IMR-90 (cell line): ENCODE data around the gene IL23A. TPM values are rescaled to one million over a fixed set of nuclear protein-coding genes. Genes with fewer than 3 reads are reported as not detected.

Experiments used
- ATAC-seq: fragments of 200-7000 bp; cut with Tn5 transposase; 2 replicates; pipeline ENCODE4 v1.9.1; 2020; ENCODE audit warnings: low read depth, mild to moderate bottlenecking, moderate library complexity
- BruUV-seq: library from RNA; stranded (reverse); fragments of 400-500 nt; replicated peaks from 2 replicates; lab custom pipeline; 2021; lab: Mats Ljungman, UMichigan
- CTCF ChIA-PET: fragments of 300-600 bp; formaldehyde crosslinking; extraction: SDS; loops from one replicate; lab custom pipeline; 2021; ENCODE audit warnings: antibody characterized with exemption; lab: Yijun Ruan, JAX
- POLR2A ChIA-PET: fragments of 300-600 bp; sonication (Branson Sonifier 250); formaldehyde crosslinking; loops from one replicate; lab custom pipeline; 2022; ENCODE audit warnings: antibody characterized with exemption; ENCODE audit not compliant: unreplicated experiment; lab: Charles Lee
- DNase-seq: peaks from one replicate; pipeline ENCODE4 v3.0.0; 2013
- H2AFZ ChIP-seq: replicated peaks from 2 replicates; pipeline ENCODE3; 2013; ENCODE audit warnings: low read length, mild to moderate bottlenecking; ENCODE audit not compliant: poor library complexity
- H2AK5ac ChIP-seq: 2 replicates; pipeline ENCODE4 v1.6.1; 2013; ENCODE audit warnings: low read depth, low read length, inconsistent platforms
- H2AK9ac ChIP-seq: replicated peaks from 2 replicates; pipeline ENCODE3; 2013; ENCODE audit warnings: mild to moderate bottlenecking, low read depth, low read length, moderate library complexity; ENCODE audit not compliant: poor library complexity
- H2BK120ac ChIP-seq: 2 replicates; pipeline ENCODE4 v1.6.1; 2013; ENCODE audit warnings: low read depth, low read length, inconsistent platforms
- H2BK15ac ChIP-seq: 3 replicates; pipeline ENCODE4 v1.6.1; 2013; ENCODE audit warnings: low read depth, low read length, inconsistent platforms
- H2BK20ac ChIP-seq: 2 replicates; pipeline ENCODE4 v1.6.1; 2013; ENCODE audit warnings: low read depth, mild to moderate bottlenecking, inconsistent platforms, low read length, moderate library complexity
- H2BK5ac ChIP-seq: 2 replicates; pipeline ENCODE4 v1.6.1; 2013; ENCODE audit warnings: mild to moderate bottlenecking, low read depth, low read length, inconsistent platforms; ENCODE audit not compliant: poor library complexity, severe bottlenecking
- H3K14ac ChIP-seq: replicated peaks from 2 replicates; pipeline ENCODE4 v1.6.1; 2013; ENCODE audit warnings: low read depth, low read length, inconsistent platforms
- H3K18ac ChIP-seq: 2 replicates; pipeline ENCODE4 v1.6.1; 2013; ENCODE audit warnings: low read depth, low read length, control low read depth
- H3K23ac ChIP-seq: 2 replicates; pipeline ENCODE4 v1.6.1; 2013; ENCODE audit warnings: low read depth, low read length, inconsistent platforms
- H3K27ac ChIP-seq: 2 replicates; pipeline ENCODE4 v1.5.1; 2013; ENCODE audit warnings: mild to moderate bottlenecking, control low read depth, low read length; ENCODE audit not compliant: insufficient read depth
- H3K27me3 ChIP-seq: 2 replicates; pipeline ENCODE4 v1.6.1; 2013; ENCODE audit warnings: low read length; ENCODE audit not compliant: control insufficient read depth, insufficient read depth
- H3K36me3 ChIP-seq: 2 replicates; pipeline ENCODE4 v1.6.1; 2013; ENCODE audit warnings: low read length, mixed read lengths; ENCODE audit not compliant: control insufficient read depth, insufficient read depth
- H3K4ac ChIP-seq: 2 replicates; pipeline ENCODE4 v1.6.1; 2013; ENCODE audit warnings: low read depth, low read length, inconsistent platforms
- H3K4me1 ChIP-seq: 2 replicates; pipeline ENCODE4 v1.6.1; 2013; ENCODE audit warnings: low read length, mixed read lengths; ENCODE audit not compliant: control insufficient read depth, insufficient read depth
- H3K4me2 ChIP-seq: 2 replicates; pipeline ENCODE4 v1.6.1; 2013; ENCODE audit warnings: low read depth, mild to moderate bottlenecking, control low read depth, low read length, moderate library complexity
- H3K4me3 ChIP-seq: 2 replicates; pipeline ENCODE4 v1.5.1; 2013; ENCODE audit warnings: low read depth, mild to moderate bottlenecking, control low read depth, low read length, moderate library complexity; ENCODE audit not compliant: insufficient read depth
- H3K56ac ChIP-seq: 2 replicates; pipeline ENCODE4 v1.6.1; 2013; ENCODE audit warnings: low read length, inconsistent platforms; ENCODE audit not compliant: insufficient read depth; ENCODE audit errors: extremely low read depth
- H3K79me1 ChIP-seq, 2 experiments: 2 replicates each; pipeline ENCODE4 v1.6.1; 2013; ENCODE audit warnings: low read length in 2 of 2, inconsistent platforms in 1 of 2, low read depth in 1 of 2
- H3K9ac ChIP-seq: 2 replicates; pipeline ENCODE4 v1.6.1; 2013; ENCODE audit warnings: low read depth, low read length, control low read depth
- H3K9me1 ChIP-seq: 2 replicates; pipeline ENCODE4 v1.6.1; 2013; ENCODE audit warnings: low read length, inconsistent platforms; ENCODE audit not compliant: insufficient read depth
- H3K9me3 ChIP-seq: 2 replicates; pipeline ENCODE4 v1.6.1; 2013; ENCODE audit warnings: low read length; ENCODE audit not compliant: control insufficient read depth, insufficient read depth
- H4K20me1 ChIP-seq: 2 replicates; pipeline ENCODE4 v1.6.1; 2013; ENCODE audit warnings: low read length, inconsistent platforms; ENCODE audit not compliant: insufficient read depth
- H4K5ac ChIP-seq: 2 replicates; pipeline ENCODE4 v1.6.1; 2013; ENCODE audit warnings: mild to moderate bottlenecking, low read depth, low read length, control low read depth
- H4K8ac ChIP-seq, 2 experiments: 2 replicates each; pipeline ENCODE4 v1.6.1; 2013; ENCODE audit warnings: low read depth in 2 of 2, low read length in 2 of 2, control low read depth in 1 of 2, inconsistent platforms in 1 of 2
- H4K91ac ChIP-seq: 2 replicates; pipeline ENCODE4 v1.6.1; 2013; ENCODE audit warnings: low read depth, low read length, inconsistent platforms; ENCODE audit not compliant: insufficient read depth
- NFE2L2 ChIP-seq: fragments of 150-350 bp; IDR thresholded peaks from 2 replicates; pipeline ENCODE4 v1.6.1; 2016; ENCODE audit warnings: low read depth, mild to moderate bottlenecking, low read length
- WGBS, 2 experiments: methylation state at CpG; one replicate each; pipeline versions ENCODE4 v1.1.5 to v1.1.7; 2013; ENCODE audit warnings: missing lambda C conversion rate in 2 of 2; ENCODE audit not compliant: insufficient read length in 1 of 2; ENCODE audit errors: extremely low coverage in 2 of 2; 5-methylcytosine and 5-hydroxymethylcytosine counted together
- dilution Hi-C: fragments of 300-500 bp; cut with HindIII; formaldehyde crosslinking; loops from one replicate; pipeline ENCODE4 v1.14.3; 2018; ENCODE audit warnings: low sequenced_read_pairs; ENCODE audit not compliant: unreplicated experiment
- in situ Hi-C: fragments of 300-500 bp; cut with MboI; formaldehyde crosslinking; loops from 3 replicates; pipeline ENCODE4 v1.14.3; 2019; ENCODE audit warnings: low sequenced_read_pairs, inconsistent platforms, mixed read lengths
- intact Hi-C: fragments of 100-400 bp; cut with micrococcal nuclease; formaldehyde crosslinking; loops from 2 replicates; pipeline ENCODE4 v1.10.0; 2022
- polyA plus RNA-seq, 3 experiments: library from polyadenylated mRNA; depleted of rRNA; stranded (reverse); fragments of >200 nt; gene quantifications; 2 replicates each; pipeline ENCODE4 v1.2.3, GENCODE V29; 2012; ENCODE audit warnings: low replicate concordance in 1 of 3
- total RNA-seq: library from RNA; depleted of rRNA; stranded (reverse); fragments of >200 nt; gene quantifications from 2 replicates; pipeline ENCODE4 v1.2.3, GENCODE V29; 2012
- TF ChIP-seq, protein P1 (sequence below): fragments of 150-350 bp; IDR thresholded peaks from 2 replicates; pipeline ENCODE4 v1.6.1; 2016; ENCODE audit warnings: low read depth, mild to moderate bottlenecking, low read length, moderate library complexity, borderline replicate concordance

Gene IL23A
- total and polyA plus RNA-seq, 2 of the 4 experiments (the other 2 are of a cell fraction) = 0.55 TPM; not detected in 1

DNA sequence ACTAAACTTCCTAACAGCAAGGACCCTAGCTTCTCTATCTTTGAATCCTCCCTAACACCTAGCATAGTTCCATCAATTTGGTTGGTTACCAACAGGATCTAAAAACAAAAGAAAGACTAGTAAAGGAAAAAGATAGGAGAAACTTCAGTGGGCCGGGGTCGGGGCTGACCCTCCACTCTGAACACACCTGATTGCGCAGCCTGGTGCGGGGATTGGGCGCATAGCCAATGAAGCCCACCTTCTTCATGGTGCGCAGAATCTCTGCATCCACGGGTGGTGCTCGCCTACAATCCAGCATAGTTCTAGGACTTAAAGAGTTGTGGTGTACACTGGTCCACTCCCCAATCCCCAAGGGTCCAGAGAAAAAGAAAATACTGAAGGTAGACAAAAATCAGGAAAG is 12.6 kb upstream of the IL23A start:
- WGBS, 2 experiments = no CpG with 5 or more reads among the region's 8 CpGs
- intact Hi-C loops = no loop called here
- Histone ChIP-seq H3K27me3 (no peaks in the 10 kb centered on the region), H2AK9ac (no peak overlapping the region), H3K56ac (no peak overlapping the region), H4K5ac (no peak overlapping the region), H2BK120ac (no peak overlapping the region), H4K20me1 (no peaks in the 10 kb centered on the region), H4K8ac (no peak overlapping the region), H3K9me1 (no peaks in the 10 kb centered on the region), H3K9me3 (no peaks in the 10 kb centered on the region), H3K23ac (no peak overlapping the region), H4K91ac (no peak overlapping the region), H3K9ac (no peak overlapping the region), H3K27ac (no peak overlapping the region), H3K18ac (no peak overlapping the region), H3K4me2 (no peak overlapping the region), H3K4me1 (no peaks in the 10 kb centered on the region), H3K79me1 (no peaks in the 10 kb centered on the region), H2AK5ac (no peak overlapping the region), H2BK5ac (no peak overlapping the region), H2AFZ (no peak overlapping the region), H3K4ac (no peak overlapping the region), H2BK20ac (no peak overlapping the region), H3K36me3 (peaks cover 35% of the 10 kb centered on the region), H2BK15ac (no peak overlapping the region), H3K4me3 (no peak overlapping the region), H3K14ac (no peak overlapping the region)
- DNase-seq (no peak), ATAC-seq (no peak)
- ChIA-PET CTCF (no interaction called here), POLR2A (no interaction called here)
- dilution Hi-C loops = no loop called here
- TF ChIP-seq NFE2L2 = no peak
- TF ChIP-seq, protein P1, sequence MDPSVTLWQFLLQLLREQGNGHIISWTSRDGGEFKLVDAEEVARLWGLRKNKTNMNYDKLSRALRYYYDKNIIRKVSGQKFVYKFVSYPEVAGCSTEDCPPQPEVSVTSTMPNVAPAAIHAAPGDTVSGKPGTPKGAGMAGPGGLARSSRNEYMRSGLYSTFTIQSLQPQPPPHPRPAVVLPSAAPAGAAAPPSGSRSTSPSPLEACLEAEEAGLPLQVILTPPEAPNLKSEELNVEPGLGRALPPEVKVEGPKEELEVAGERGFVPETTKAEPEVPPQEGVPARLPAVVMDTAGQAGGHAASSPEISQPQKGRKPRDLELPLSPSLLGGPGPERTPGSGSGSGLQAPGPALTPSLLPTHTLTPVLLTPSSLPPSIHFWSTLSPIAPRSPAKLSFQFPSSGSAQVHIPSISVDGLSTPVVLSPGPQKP = no peak
- BruUV-seq = no TSS peak
- in situ Hi-C loops = no loop called here
